ENCODE measurements around the gene FBP2. TPM values are rescaled to one million over a fixed set of nuclear protein-coding genes. Genes with fewer than 3 reads are reported as not detected.
A peak's percentile ranks its signal among the peaks of the same experiment; 100 is the strongest.

Gene FBP2
- total and polyA plus RNA-seq, 2 of the 8 experiments (the other 6 are each of a cell fraction or from before 2014, with no cell fraction given), result not detected

GRCh38 chr9:94623253-94623652 lies 29.6 kb upstream of the FBP2 start:
- Histone ChIP-seq H3K23me2 (ENCODE audit: low read depth, low read length) (no peaks in the 10 kb centered on the region), H3K14ac (ENCODE audit: insufficient read length) (no peak overlapping the region), H3K27ac (ENCODE audit: low read depth, low read length) (no peak overlapping the region), H2BK15ac (ENCODE audit: low read length) (no peak overlapping the region), H2BK20ac (ENCODE audit: low read length) (no peak overlapping the region), H3K36me3 (ENCODE audit: control insufficient read depth in 2 of 4, insufficient read depth in 4 of 4, low read length in 3 of 4) (no peaks in the 10 kb centered on the region), H4K91ac (replicated peaks; ENCODE audit: insufficient read length, low read length) (no peak overlapping the region), H3K9ac (replicated peaks in 1 of 4; ENCODE audit: extremely low read depth in 1 of 4, low read depth in 3 of 4, low read length in 3 of 4) (no peak overlapping the region), H2BK120ac (replicated peaks; ENCODE audit: low read depth, low read length) (no peak overlapping the region), H3K18ac (ENCODE audit: extremely low read depth, low read length) (no peak overlapping the region), H3K56ac (replicated peaks; ENCODE audit: insufficient read length, low read depth, low read length) (no peak overlapping the region), H2BK12ac (ENCODE audit: low read depth, low read length) (no peak overlapping the region), H4K5ac (ENCODE audit: insufficient read length, low read depth, low read length) (no peak overlapping the region), H3K9me3 (ENCODE audit: insufficient read depth in 2 of 2, low read depth in 1 of 2, low read length in 1 of 2) (no peaks in the 10 kb centered on the region), H3K4me1 (replicated peaks in 1 of 4; ENCODE audit: control insufficient read depth in 3 of 4, insufficient read depth in 4 of 4, low read length in 3 of 4) (peaks cover 0 to 6% (median 2%) of the 10 kb centered on the region in 4 experiments; a peak in 5 of 7 replicates), H2AK5ac (ENCODE audit: low read depth, low read length) (no peak overlapping the region), H3K27me3 (replicated peaks in 1 of 4; ENCODE audit: control insufficient read depth in 3 of 4, extremely low read depth in 1 of 4, insufficient read depth in 3 of 4, low read length in 3 of 4) (no peaks in the 10 kb centered on the region), H3K79me1 (ENCODE audit: low read depth, low read length) (no peaks in the 10 kb centered on the region), H3K4ac (replicated peaks; ENCODE audit: insufficient read length, low read depth, low read length) (no peak overlapping the region), H3K23ac (ENCODE audit: insufficient read length) (no peak overlapping the region), H4K8ac (ENCODE audit: extremely low read depth, insufficient read depth, low read length) (no peak overlapping the region), H2BK5ac (ENCODE audit: low read depth, low read length) (no peak overlapping the region), H3K79me2 (ENCODE audit: control insufficient read depth in 1 of 2, insufficient read depth in 2 of 2, low read length in 2 of 2) (no peaks in the 10 kb centered on the region), H2AFZ (ENCODE audit: low read length) (no peak overlapping the region), H3K4me2 (ENCODE audit: insufficient read depth in 1 of 2, low read depth in 2 of 2, low read length in 2 of 2) (no peak overlapping the region), H4K20me1 (replicated peaks in 1 of 2; ENCODE audit: control insufficient read depth in 1 of 2, insufficient read depth in 2 of 2, low read length in 2 of 2) (no peaks in the 10 kb centered on the region), H3K4me3 (ENCODE audit: extremely low read depth in 1 of 4, insufficient read depth in 2 of 4, low read depth in 3 of 4, low read length in 4 of 4) (no peak overlapping the region)
- DNase-seq (ENCODE audit: low read depth in 1 of 2, low spot score in 2 of 2) (peak in 1 of 2 experiments; percentile 86), FAIRE-seq (peak; percentile 39)
- ChIA-PET POLR2A (ENCODE audit: partially characterized antibody) (interaction anchor here (0.6 to 1.6 kb wide), 3 partner anchors 69 to 450 kb away, joined by 3 to 8 read pairs (median 3); partner anchors contain the start of gene PCAT7), CTCF (ENCODE audit: partially characterized antibody) (interaction anchor here (0.7 to 8.1 kb wide), 27 partner anchors 8 to 1482 kb away, joined by 3 to 41 read pairs (median 5); partner anchors contain the start of gene PCAT7)
- 53% methylated on average over 7 of the region's 9 CpGs; no CpG with 5 or more reads in 1 of the 2 experiments for WGBS, 2 experiments (ENCODE audit: extremely low coverage in 1 of 2, insufficient coverage in 1 of 2, insufficient read length in 1 of 2, insufficient replicate concordance in 2 of 2, low coverage in 1 of 2, low lambda C conversion rate in 2 of 2, missing lambda C conversion rate in 1 of 2)
- TF ChIP-seq SAP30 (IDR thresholded peaks at IDR 0.05; ENCODE audit: insufficient read depth, insufficient replicate concordance, low read length), result no peak
- TF ChIP-seq EGR1 (IDR thresholded peaks at IDR 0.05; ENCODE audit: borderline replicate concordance, low read depth, low read length), result no peak
- TF ChIP-seq SIN3A (conservative IDR thresholded peaks at IDR 0.05 in 1 of 2, IDR thresholded peaks at IDR 0.05 in 1 of 2; ENCODE audit: low read depth in 1 of 2, low read length in 2 of 2), result 0 out of 4 replicates have a peak, but pooled peaks of 1 of the 2 experiments have one; percentile 21
- TF ChIP-seq E2F6 (IDR thresholded peaks at IDR 0.05), result peak; percentile 92
- TF ChIP-seq JUN (IDR thresholded peaks at IDR 0.05; ENCODE audit: low read depth, low read length), result no peak
- no peak for TF ChIP-seq KDM5A (IDR thresholded peaks at IDR 0.05; ENCODE audit: low read length)
- no peak for TF ChIP-seq ATF2 (IDR thresholded peaks at IDR 0.05; ENCODE audit: low read length)
- no peak for TF ChIP-seq KDM1A (IDR thresholded peaks at IDR 0.05; ENCODE audit: borderline replicate concordance, low read length)
- no peak for TF ChIP-seq TAF7 (optimal IDR thresholded peaks at IDR 0.05; ENCODE audit: borderline replicate concordance, low read depth, low read length)
- TF ChIP-seq TBP (IDR thresholded peaks at IDR 0.05; ENCODE audit: low read depth, low read length), result peak; percentile 57; the same call in 1 of the 2 replicates

Measured in H1 (cell line).